Raji (cell line): ENCODE data around the gene ADM.

Source experiments
- POLR2A ChIP-seq: IDR thresholded peaks from 2 replicates; pipeline ENCODE4 v1.6.1; 2011; ENCODE audit warnings: low read depth, low read length, control low read depth; ENCODE audit not compliant: insufficient read depth

The ADM gene

DNA sequence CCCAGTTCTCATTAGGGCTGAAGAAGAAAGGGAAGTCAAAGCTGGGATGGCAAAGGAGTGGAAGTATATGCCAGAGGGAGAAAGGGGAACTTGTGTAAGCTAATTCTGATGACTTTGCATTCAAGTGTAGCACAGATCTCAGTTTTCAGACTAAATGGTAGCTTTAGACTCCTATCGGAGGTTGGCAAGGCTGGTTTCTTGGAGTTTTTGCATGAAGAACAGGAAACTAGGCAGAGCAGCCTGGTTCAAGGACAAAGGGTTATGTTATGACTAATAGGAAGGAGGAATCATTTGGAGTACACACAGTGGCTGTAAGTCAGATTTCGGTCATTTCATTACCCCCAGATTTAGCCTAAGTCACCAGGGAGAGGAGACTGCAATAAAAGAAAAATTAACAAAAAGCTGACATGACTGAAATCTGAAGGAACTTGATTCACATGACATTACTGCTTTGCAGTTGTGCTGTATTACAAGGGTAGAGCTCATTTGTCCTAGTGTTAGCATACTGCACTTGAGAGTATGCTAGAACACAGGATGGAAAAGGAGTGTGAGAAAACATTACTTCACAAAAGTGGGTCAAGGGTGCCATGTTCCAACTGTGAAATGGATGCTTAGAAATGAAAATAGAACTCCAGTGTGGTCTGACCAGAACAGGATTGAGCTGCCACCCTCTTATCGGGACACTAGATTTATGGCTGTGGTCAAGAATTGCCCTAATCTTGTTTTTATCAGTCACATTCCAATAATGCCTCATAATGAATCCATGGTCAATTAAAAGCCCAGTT lies 23.6 kb downstream of the ADM start:
- no peak for TF ChIP-seq POLR2A

DNA sequence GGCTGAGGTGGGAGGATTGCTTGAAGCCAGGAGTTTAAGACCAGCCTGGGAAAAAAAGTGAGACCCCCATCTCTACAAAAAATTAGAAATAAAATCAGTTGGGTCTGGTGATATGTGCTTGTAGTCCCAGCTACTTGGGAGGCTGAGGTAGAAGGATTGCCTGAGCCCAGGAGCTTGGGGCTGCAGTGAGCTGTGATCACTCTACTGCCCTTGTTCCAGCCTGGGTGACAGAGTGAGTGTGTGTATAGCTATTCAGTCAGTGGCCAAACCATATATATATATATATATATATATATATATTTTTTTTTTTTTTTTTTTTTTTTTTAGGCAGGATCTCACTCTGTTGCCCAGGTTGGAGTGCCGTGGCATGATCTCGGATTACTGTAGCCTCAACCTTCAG lies 24.5 kb downstream of the ADM start:
- no peak for TF ChIP-seq POLR2A

DNA sequence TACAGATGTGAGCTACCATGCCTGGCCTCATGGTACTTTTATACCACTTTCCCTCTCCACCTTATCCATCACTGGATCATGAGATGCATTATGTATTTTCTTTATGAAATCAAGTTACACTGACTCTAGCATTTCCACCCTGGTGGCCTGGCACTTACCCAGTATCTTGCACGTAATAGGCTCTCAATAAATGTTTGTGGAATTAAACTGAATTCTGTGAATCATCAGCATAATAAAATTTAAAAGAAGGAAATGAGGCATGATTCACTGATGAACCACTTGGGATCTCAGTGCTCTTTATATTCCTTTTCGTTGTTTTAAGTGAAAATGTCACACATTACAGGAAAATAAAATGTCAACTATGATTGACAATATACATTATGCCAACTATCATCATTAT lies 25.1 kb downstream of the ADM start:
- no peak for TF ChIP-seq POLR2A

DNA sequence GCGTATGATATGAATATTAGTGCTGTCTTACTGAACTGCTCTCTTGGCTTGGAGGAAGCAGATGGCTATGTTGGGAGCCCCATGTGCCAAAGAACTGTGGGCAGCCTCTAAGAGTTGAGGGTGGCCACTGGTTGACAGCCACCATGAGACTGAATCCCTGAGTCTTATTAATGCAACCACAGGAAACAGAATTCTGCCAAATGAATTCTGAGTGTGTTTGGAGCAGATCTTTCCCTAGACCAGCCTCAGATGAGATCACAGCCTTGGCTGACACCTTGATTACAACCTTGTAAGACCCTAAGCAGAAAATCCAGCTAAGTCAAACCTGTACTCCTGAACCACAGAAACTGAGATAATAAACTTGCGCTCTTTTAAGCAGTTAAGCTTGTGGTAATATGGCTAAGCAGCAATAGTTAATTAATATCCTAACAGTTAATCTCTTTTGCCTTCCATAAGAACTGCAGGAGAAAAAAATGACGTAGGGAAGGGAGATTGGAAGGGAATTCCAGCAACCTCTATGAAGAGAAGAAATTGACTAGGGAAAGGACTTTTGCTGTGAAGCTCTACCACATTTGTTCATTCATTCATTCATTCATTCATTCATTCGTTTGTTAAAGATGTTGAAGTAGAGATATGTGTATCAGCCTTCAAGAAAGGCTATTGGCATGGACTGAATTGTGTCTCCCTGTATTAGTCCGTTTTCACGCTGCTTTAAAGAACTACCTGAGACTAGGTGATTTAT lies 26.8 kb downstream of the ADM start:
- TF ChIP-seq POLR2A, result no peak

DNA sequence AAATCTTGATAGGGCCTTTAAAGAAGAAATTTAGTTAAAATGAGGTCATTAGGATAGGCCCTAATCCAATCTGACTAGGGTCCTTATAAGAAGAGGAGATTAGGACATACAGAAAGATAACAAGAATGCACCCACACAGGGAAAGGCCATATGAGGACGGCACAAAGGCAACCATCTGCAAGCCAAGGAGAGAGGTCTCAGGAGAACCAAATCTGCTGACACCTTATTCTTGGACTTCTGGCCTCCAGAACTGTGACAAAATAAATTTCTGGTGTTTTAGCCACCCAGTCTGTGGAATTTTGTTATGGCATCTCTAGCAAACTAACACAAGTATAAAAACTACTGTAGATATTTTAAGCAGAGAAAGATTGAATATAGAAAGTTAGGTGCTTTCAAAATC lies 28.6 kb downstream of the ADM start:
- no peak for TF ChIP-seq POLR2A

DNA sequence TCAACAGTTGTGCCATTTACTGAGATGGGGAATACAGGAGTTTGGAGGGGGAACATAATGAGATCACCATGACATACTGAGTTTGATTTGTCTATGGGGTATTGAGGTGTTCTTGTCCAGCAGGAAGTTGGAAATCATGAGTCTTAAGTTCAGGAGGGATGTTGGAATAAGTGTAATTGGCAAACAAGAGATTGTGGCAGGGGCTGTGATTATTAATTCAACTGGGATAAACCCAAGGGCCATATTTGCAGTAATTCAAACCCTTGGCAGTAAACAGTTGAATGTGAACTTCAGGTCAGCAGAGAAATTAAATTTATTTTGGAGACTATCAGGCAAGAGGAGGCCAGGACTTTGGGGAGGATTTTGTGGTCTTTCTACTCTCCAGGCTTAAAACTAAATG lies 33.4 kb downstream of the ADM start:
- TF ChIP-seq POLR2A, result no peak

DNA sequence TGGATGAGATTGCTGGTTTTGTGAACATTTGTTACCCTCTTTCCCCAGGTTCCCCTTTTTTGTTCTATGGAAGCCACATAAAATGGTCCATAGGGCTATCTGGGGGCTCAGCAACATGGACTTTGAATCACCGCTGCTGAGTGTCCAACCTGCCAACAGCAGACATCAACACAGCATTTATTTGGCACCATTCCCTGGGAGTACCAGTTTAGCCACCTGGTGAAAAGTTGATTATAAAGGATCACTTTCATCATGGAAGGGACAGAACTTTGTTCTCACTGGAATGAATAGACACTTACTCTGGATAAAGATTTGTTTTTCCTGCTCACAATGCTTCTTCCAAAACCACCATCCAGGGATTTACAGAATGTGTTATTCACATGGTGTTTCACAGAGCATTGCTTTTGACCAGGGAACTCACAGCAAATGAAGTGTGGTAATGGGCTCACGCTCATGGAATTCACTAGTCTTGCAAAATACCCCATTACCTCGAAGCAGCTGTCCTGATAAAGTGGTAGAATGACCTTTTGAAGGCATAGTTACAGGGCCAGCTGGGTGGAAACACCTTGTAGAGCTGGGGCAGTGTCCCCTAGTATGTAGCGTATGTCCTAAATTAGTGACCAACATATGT lies 43.9 kb downstream of the ADM start:
- TF ChIP-seq POLR2A, result no peak

DNA sequence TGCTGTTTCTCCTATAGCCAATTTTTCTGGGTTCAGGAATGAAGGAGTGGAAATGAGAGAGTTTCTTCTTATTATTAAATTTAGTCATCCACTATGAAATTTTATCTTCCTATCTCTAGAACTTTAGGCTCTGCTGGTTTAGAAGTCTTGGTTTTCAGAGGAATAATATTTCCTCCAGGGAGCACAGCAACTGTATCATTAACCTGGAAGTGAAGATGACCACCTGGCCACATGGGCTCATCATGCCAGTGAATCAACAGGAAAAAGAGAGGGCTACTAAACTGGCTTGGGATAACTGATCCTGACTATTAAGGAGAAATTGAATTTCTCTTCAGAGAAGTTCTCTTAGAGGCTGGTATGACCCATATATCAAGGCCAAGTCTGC lies 44.4 kb downstream of the ADM start:
- no peak for TF ChIP-seq POLR2A

DNA sequence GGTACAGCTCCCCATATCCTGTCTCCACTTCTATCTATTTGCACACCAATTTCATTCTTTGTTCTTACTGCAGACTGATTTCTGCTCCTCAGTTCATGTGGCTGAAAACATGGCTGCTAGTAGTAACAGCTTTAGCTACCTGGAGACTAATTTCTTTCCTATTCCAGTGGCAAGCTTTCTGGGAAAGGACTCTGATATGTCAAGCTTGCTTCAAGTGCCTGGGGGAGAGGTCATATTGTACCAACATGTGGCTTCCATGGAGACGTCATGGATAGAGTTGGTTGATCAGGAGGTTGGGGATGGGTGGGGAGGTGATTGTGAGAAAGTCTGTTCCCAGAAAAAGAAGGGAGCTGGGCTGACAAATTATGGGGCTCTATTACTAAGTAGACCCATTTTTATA lies 44.9 kb downstream of the ADM start:
- TF ChIP-seq POLR2A, result no peak

DNA sequence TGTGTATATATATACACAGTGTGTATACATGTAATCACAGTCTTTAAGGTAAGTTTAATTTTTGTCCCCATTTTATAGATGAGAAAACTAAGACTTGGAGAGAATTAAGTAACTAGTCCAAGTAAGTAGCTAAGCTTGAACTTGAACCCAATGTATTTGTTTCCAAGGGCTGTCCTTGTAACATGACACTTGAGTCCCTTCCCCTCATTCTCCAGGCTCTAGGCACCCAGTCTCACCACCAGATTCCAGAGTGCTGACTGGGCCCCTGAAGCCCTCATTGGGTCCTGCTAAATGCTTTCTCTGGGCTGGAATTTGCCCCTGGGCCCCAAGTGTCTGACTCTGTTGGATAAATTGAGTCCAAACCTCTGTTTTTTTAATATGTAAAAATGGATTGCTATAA lies 45.5 kb downstream of the ADM start:
- no peak for TF ChIP-seq POLR2A

DNA sequence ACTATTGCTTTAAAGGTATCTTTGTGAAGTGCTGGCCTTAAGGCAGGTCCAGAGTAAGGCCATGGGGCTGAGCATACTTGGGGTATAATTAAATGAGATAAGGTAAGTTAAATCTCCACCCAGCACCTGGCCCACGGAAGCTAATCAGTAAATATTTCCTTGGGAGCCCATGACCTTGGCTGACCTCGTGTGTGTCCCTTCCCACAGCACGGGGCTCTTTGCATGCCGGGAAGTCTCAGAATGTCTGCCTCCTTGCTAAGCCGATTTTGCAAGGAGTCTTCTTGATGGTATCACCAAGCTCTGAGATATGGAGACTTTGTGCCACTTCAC lies 46.5 kb downstream of the ADM start:
- no peak for TF ChIP-seq POLR2A

DNA sequence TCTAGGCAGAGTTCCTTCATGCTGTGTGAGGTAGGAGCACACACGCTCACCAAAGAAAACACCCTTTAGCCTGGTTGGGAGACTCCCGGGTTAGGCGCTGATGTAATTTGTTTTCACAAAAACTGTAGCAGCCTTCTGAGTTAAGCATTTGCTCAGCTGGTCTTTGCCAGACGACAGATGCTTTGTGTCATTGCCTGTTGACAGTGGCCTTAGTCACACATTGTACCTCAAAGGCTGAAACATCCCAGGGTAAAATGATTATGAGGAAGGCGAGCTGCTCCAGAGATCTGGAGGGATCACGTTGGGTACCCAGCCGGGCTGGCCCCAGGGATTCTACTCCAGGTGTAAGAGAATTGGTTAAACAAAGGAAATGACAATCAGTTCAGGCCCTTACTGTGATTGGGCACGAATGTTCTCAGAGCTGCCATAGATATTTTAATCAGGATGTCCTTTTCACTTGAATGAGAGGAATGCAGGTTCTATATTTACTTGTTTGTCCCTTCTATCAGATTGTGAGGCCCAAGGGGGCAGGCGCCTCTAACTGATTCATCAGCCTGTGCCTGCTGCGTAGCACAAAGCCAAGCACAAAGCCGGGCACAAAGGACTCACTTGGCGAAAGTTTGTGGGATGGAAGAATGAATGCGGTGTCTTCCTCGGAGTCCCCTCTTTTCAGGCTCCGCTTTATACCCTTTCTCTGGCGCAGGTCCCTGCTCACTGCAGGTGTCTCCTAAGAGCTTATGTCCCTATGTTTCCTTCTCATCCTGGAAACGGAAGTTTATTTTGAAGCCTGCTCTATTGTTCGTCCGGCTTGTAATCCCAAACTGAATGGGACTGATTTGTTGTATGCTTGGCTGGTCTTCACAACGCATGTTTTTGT lies 47.1 kb downstream of the ADM start:
- no peak for TF ChIP-seq POLR2A

DNA sequence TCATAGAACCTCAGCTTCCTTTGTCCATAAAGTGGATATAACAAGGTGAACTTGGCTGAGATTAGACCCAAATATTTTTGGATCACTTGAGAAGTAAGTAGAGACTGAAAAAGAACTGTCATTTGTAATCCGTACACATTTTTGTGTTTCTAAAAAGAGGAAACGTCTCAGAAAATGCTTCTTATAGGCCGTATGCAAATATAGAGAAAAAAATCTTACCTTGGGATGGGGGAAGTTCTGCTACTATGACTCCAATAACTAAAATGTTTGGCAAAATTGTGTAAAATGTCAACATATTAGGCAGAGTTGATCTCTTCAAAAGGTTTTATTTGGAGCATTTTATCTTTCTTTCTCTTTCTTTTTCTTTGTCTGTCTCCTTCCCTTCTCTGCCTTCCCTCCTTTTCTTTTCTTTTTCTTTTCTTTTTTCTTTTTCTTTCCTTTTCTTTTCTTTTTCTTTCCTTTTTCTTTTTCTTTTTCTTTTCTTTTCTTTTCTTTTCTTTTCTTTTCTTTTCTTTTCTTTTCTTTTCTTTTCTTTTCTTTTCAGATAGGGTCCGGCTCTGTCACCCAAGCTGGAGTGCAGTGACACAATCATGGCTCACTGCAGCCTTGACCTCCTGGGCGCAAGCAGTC lies 48.2 kb downstream of the ADM start:
- no peak for TF ChIP-seq POLR2A

DNA sequence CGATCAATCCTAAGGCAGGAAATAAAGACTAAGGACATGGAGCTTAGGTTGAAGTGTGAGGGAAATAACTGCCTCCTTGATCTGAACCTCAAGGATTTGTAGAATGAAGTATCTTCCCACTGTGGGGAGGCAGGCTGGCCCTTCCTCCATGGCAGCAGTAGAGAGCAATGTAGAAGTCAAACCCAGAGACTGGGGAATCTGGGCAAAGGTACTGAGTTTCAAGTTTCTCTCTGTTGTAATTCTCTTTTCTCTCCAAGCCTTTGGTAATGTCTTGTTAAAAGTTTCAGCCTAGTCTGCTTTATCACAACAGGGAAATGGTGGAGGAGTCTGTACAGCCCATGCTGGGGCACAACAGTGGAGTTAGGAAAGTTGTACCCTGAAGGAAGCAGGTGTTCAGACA lies 49.5 kb downstream of the ADM start:
- no peak for TF ChIP-seq POLR2A

DNA sequence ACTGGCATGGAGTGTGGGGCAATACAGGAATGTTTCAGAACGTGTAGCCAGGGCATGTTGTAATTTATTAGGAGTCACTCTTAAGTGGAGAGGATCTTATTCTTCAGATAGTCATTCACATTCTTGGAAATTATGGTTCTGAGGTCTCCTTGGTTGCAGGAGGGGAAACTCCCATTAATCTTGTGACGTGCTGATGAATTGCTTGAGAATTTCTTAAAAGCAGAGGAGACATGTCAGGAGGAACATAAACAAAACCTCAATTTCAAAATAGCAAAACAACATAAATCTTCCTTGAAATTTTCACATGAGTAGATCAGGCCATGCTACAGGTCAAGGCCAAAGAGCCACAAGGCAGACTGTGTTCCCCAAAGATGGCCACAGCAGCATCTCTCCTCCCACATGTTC lies 50.4 kb downstream of the ADM start:
- no peak for TF ChIP-seq POLR2A

DNA sequence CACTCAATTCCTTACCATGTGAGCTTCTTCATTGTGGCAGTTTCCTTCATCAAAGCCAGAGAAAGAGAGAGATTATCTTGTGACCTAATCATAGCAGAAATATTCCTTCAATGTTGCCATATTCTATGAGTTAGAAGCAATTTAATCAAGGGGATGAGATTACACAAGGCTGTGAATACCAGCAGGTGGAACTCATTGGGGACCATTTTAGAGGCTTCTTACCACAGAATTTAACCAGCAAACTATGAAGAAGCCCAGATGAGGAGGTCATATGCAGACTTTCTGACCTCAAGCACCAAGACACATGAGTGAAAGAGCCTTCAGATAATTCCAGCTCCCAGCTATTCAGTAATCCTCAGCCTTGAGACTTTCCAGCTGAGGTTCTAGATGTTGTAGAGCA lies 51.3 kb downstream of the ADM start:
- no peak for TF ChIP-seq POLR2A
